ENCODE results near the gene NDUFAF5.

NDUFAF5 gene

GRCh38 chr20:13765299-13765698 lies 19.5 kb upstream of the NDUFAF5 start:
- H3K27ac ChIP-seq (ENCODE audit: low read depth, low read length): no peak overlapping the region

GRCh38 chr20:13765868-13766416 lies 18.9 kb upstream of the NDUFAF5 start:
- Histone ChIP-seq H3K4me2 (ENCODE audit: low read depth, low read length, poor library complexity, severe bottlenecking) (no peak overlapping the region), H3K36me3 (ENCODE audit: low read length) (peaks cover 64% of the 10 kb centered on the region), H3K27me3 (ENCODE audit: low read length) (no peaks in the 10 kb centered on the region), H3K9me3 (ENCODE audit: insufficient read depth, low read length) (peaks cover 10% of the 10 kb centered on the region; the same call in 1 of the 2 replicates), H3F3A (ENCODE audit: insufficient read depth) (no peaks in the 10 kb centered on the region), H4K20me1 (ENCODE audit: low read depth, low read length) (no peaks in the 10 kb centered on the region), H3K4me3 (ENCODE audit: insufficient read depth, low read length, poor library complexity, severe bottlenecking) (no peak overlapping the region), H3K27ac (ENCODE audit: low read depth, low read length) (no peak overlapping the region), H3K79me2 (ENCODE audit: insufficient read depth, low read length) (no peaks in the 10 kb centered on the region), H3K9ac (ENCODE audit: low read length) (no peak overlapping the region), H2AFZ (ENCODE audit: low read depth, low read length, severe bottlenecking) (no peak overlapping the region), H3K9me2 (replicated peaks; ENCODE audit: insufficient read depth, low read length) (no peaks in the 10 kb centered on the region)
- TF ChIP-seq CTCF (IDR thresholded peaks at IDR 0.05; ENCODE audit: insufficient read depth, low read length, poor library complexity, severe bottlenecking) (no peak), EZH2phosphoT487 (conservative IDR thresholded peaks at IDR 0.05; ENCODE audit: low read length) (no peak)

More at GRCh38 chr20:13765299-13765698, 19.5 kb upstream of the NDUFAF5 start:
- Histone ChIP-seq H3K27me3 (ENCODE audit: low read length) (no peaks in the 10 kb centered on the region), H2AFZ (ENCODE audit: low read depth, low read length, severe bottlenecking) (no peak overlapping the region), H3K79me2 (ENCODE audit: insufficient read depth, low read length) (no peaks in the 10 kb centered on the region), H3K9ac (ENCODE audit: low read length) (no peak overlapping the region), H3K4me2 (ENCODE audit: low read depth, low read length, poor library complexity, severe bottlenecking) (no peak overlapping the region), H3K9me3 (ENCODE audit: insufficient read depth, low read length) (peaks cover 10% of the 10 kb centered on the region; the same call in 1 of the 2 replicates), H3F3A (ENCODE audit: insufficient read depth) (no peaks in the 10 kb centered on the region), H3K9me2 (replicated peaks; ENCODE audit: insufficient read depth, low read length) (no peaks in the 10 kb centered on the region), H3K4me3 (ENCODE audit: insufficient read depth, low read length, poor library complexity, severe bottlenecking) (no peak overlapping the region), H4K20me1 (ENCODE audit: low read depth, low read length) (no peaks in the 10 kb centered on the region), H3K36me3 (ENCODE audit: low read length) (peaks cover 57% of the 10 kb centered on the region)
- no peak for TF ChIP-seq EZH2phosphoT487 (conservative IDR thresholded peaks at IDR 0.05; ENCODE audit: low read length)

GRCh38 chr20:13770141-13770540 lies 14.7 kb upstream of the NDUFAF5 start:
- Histone ChIP-seq H2AFZ (ENCODE audit: low read depth, low read length, severe bottlenecking) (no peak overlapping the region), H3K9me2 (replicated peaks; ENCODE audit: insufficient read depth, low read length) (no peaks in the 10 kb centered on the region), H3K27me3 (ENCODE audit: low read length) (no peaks in the 10 kb centered on the region), H3K27ac (ENCODE audit: low read depth, low read length) (no peak overlapping the region), H3F3A (ENCODE audit: insufficient read depth) (peaks cover 9% of the 10 kb centered on the region), H3K36me3 (ENCODE audit: low read length) (peaks cover 67% of the 10 kb centered on the region), H3K9ac (ENCODE audit: low read length) (no peak overlapping the region), H3K9me3 (ENCODE audit: insufficient read depth, low read length) (peaks cover 10% of the 10 kb centered on the region; the same call in 1 of the 2 replicates), H3K4me2 (ENCODE audit: low read depth, low read length, poor library complexity, severe bottlenecking) (no peak overlapping the region), H3K4me3 (ENCODE audit: insufficient read depth, low read length, poor library complexity, severe bottlenecking) (no peak overlapping the region), H3K79me2 (ENCODE audit: insufficient read depth, low read length) (no peaks in the 10 kb centered on the region), H4K20me1 (ENCODE audit: low read depth, low read length) (0 out of 2 replicates have a peak, but pooled peaks cover 12% of the 10 kb centered on the region)
- TF ChIP-seq EZH2phosphoT487 (conservative IDR thresholded peaks at IDR 0.05; ENCODE audit: low read length) (no peak), CTCF (IDR thresholded peaks at IDR 0.05; ENCODE audit: insufficient read depth, low read length, poor library complexity, severe bottlenecking) (no peak)

GRCh38 chr20:13771853-13772453 lies 12.9 kb upstream of the NDUFAF5 start:
- H3K4me2 ChIP-seq (ENCODE audit: low read depth, low read length, poor library complexity, severe bottlenecking): no peak overlapping the region

More at GRCh38 chr20:13771853-13772453, 12.9 kb upstream of the NDUFAF5 start:
- no peak for TF ChIP-seq EZH2phosphoT487 (conservative IDR thresholded peaks at IDR 0.05; ENCODE audit: low read length)
- peak; percentile 43 for TF ChIP-seq CTCF (IDR thresholded peaks at IDR 0.05; ENCODE audit: insufficient read depth, low read length, poor library complexity, severe bottlenecking)
- Histone ChIP-seq H2AFZ (ENCODE audit: low read depth, low read length, severe bottlenecking) (no peak overlapping the region), H4K20me1 (ENCODE audit: low read depth, low read length) (peaks cover 22% of the 10 kb centered on the region), H3F3A (ENCODE audit: insufficient read depth) (peaks cover 9% of the 10 kb centered on the region), H3K27ac (ENCODE audit: low read depth, low read length) (no peak overlapping the region), H3K9ac (ENCODE audit: low read length) (no peak overlapping the region), H3K9me2 (replicated peaks; ENCODE audit: insufficient read depth, low read length) (no peaks in the 10 kb centered on the region), H3K79me2 (ENCODE audit: insufficient read depth, low read length) (no peaks in the 10 kb centered on the region), H3K27me3 (ENCODE audit: low read length) (no peaks in the 10 kb centered on the region), H3K9me3 (ENCODE audit: insufficient read depth, low read length) (no peaks in the 10 kb centered on the region), H3K36me3 (ENCODE audit: low read length) (peaks cover 63% of the 10 kb centered on the region), H3K4me3 (ENCODE audit: insufficient read depth, low read length, poor library complexity, severe bottlenecking) (no peak overlapping the region)

All from SU-DHL-6 (cell line).